B cell (primary cell): ENCODE measurements around the gene TGM6. TPM values are rescaled to one million over a fixed set of nuclear protein-coding genes. Genes with fewer than 3 reads are reported as not detected.

ENCODE experiments used
- ATAC-seq: fragments of 200-7000 bp; cut with Tn5 transposase; one replicate; pipeline ENCODE4 v1.10.0; 2021; ENCODE audit warnings: low read depth, mild to moderate bottlenecking, moderate number of reproducible peaks, moderate library complexity
- CTCF ChIA-PET: fragments of 350-600 bp; sonication (Branson Sonifier 250); formaldehyde crosslinking; loops from one replicate; lab custom pipeline; 2021; ENCODE audit warnings: antibody characterized with exemption, inconsistent platforms; lab: Charles Lee
- POLR2A ChIA-PET: fragments of 350-600 bp; sonication (Branson Sonifier 250); formaldehyde crosslinking; loops from one replicate; lab custom pipeline; 2021; ENCODE audit warnings: antibody characterized with exemption; lab: Charles Lee
- DNase-seq: peaks from one replicate; pipeline ENCODE4 v3.0.0; 2013
- H2AFZ ChIP-seq: 2 replicates; pipeline ENCODE4 v1.6.1; 2012; ENCODE audit warnings: mild to moderate bottlenecking, low read depth, low read length; ENCODE audit not compliant: insufficient read depth, poor library complexity, severe bottlenecking
- H3K27ac ChIP-seq, 2 donors: 1 replicate in 1 of 2; 2 replicates in 1 of 2; pipeline ENCODE4 v1.5.1; 2012 to 2013; ENCODE audit warnings: low read length in 2 of 2, mild to moderate bottlenecking in 2 of 2, moderate library complexity in 1 of 2
- H3K27me3 ChIP-seq, 4 experiments: fragments of 200-600 bp in 1 of 4; sonication (generic) in 1 of 4; replicated peaks in 1 of 4; 1 replicate in 2 of 4; 2 replicates in 2 of 4; pipeline versions ENCODE4 v1.6.1 to v1.7.0; 2013 to 2016; ENCODE audit warnings: low read length in 3 of 4, mild to moderate bottlenecking in 2 of 4, mixed read lengths in 1 of 4, moderate library complexity in 1 of 4; ENCODE audit not compliant: insufficient read depth in 4 of 4, control insufficient read depth in 3 of 4; ENCODE audit errors: control extremely low read depth in 1 of 4
- H3K36me3 ChIP-seq, 2 experiments: replicated peaks in 1 of 2; 1 replicate in 1 of 2; 2 replicates in 1 of 2; pipeline versions ENCODE4 v1.6.1 to v1.7.1; 2013; ENCODE audit warnings: low read length in 1 of 2; ENCODE audit not compliant: insufficient read depth in 2 of 2, control insufficient read depth in 1 of 2; ENCODE audit errors: control extremely low read depth in 1 of 2, extremely low read depth in 1 of 2
- H3K4me1 ChIP-seq, 2 donors: fragments of 200-600 bp in 1 of 2; sonication (generic) in 1 of 2; 1 replicate in 1 of 2; 2 replicates in 1 of 2; pipeline versions ENCODE4 v1.5.1 to v1.6.1; 2013 to 2017; ENCODE audit warnings: low read length in 2 of 2; ENCODE audit not compliant: control insufficient read depth in 2 of 2, insufficient read depth in 2 of 2
- H3K4me2 ChIP-seq: replicated peaks from 2 replicates; pipeline ENCODE3; 2012; ENCODE audit warnings: mild to moderate bottlenecking, low read depth, low read length; ENCODE audit not compliant: poor library complexity, severe bottlenecking
- H3K4me3 ChIP-seq, 5 experiments: fragments of 200-600 bp in 1 of 5; sonication (generic) in 1 of 5; 1 replicate in 3 of 5; 2 replicates in 2 of 5; pipeline versions ENCODE4 v1.5.1 to v1.7.0; 2011 to 2016; ENCODE audit warnings: low read length in 4 of 5, mild to moderate bottlenecking in 4 of 5, low read depth in 2 of 5, control low read depth in 1 of 5, moderate library complexity in 1 of 5; ENCODE audit not compliant: insufficient read depth in 1 of 5; ENCODE audit errors: control extremely low read depth in 1 of 5, extremely low read depth in 1 of 5
- H3K79me2 ChIP-seq: fragments of 200-600 bp; sonication (generic); one replicate; pipeline ENCODE4 v1.6.0; 2016; ENCODE audit warnings: low read length; ENCODE audit not compliant: control insufficient read depth, insufficient read depth
- H3K9ac ChIP-seq: fragments of 200-600 bp; sonication (generic); 2 replicates; pipeline ENCODE4 v1.6.1; 2017; ENCODE audit warnings: mild to moderate bottlenecking, low read length, moderate library complexity
- H3K9me3 ChIP-seq, 3 donors: one replicate each; pipeline versions ENCODE4 v1.6.1 to v1.7.1; 2013; ENCODE audit warnings: low read length in 2 of 3; ENCODE audit not compliant: control insufficient read depth in 2 of 3, insufficient read depth in 1 of 3; ENCODE audit errors: control extremely low read depth in 1 of 3
- H4K20me1 ChIP-seq: 2 replicates; pipeline ENCODE4 v1.6.0; 2012; ENCODE audit warnings: mild to moderate bottlenecking, low read length; ENCODE audit not compliant: insufficient read depth, control insufficient read depth, poor library complexity, severe bottlenecking
- H3K27ac Mint-ChIP-seq: one replicate; pipeline ENCODE4 v1.8.0; 2021; ENCODE audit warnings: mixed read lengths
- H3K27me3 Mint-ChIP-seq: one replicate; pipeline ENCODE4 v1.8.0; 2021; ENCODE audit warnings: mixed read lengths
- H3K4me1 Mint-ChIP-seq: one replicate; pipeline ENCODE4 v1.8.0; 2021; ENCODE audit warnings: mixed read lengths
- H3K4me3 Mint-ChIP-seq: one replicate; pipeline ENCODE4 v1.8.0; 2021; ENCODE audit warnings: mixed read lengths
- H3K9me3 Mint-ChIP-seq: one replicate; pipeline ENCODE4 v1.8.0; 2022; ENCODE audit warnings: mixed read lengths; ENCODE audit not compliant: insufficient read depth
- EZH2 ChIP-seq: IDR thresholded peaks from 2 replicates; pipeline ENCODE4 v1.6.1; 2012; ENCODE audit warnings: borderline replicate concordance, low read depth, mild to moderate bottlenecking, moderate library complexity, low read length; ENCODE audit not compliant: insufficient read depth, poor library complexity, severe bottlenecking
- WGBS: methylation state at CpG from one replicate; pipeline ENCODE4 v1.1.5; 2013; ENCODE audit warnings: missing lambda C conversion rate; ENCODE audit not compliant: insufficient coverage; 5-methylcytosine and 5-hydroxymethylcytosine counted together
- intact Hi-C: fragments of 100-400 bp; cut with micrococcal nuclease; formaldehyde crosslinking; loops from one replicate; pipeline ENCODE4 v1.10.0; 2022
- polyA plus RNA-seq: library from polyadenylated mRNA; depleted of rRNA; stranded (reverse); fragments of >200 nt; gene quantifications from 2 replicates; pipeline ENCODE4 v1.2.3, GENCODE V29; 2012
- total RNA-seq, 2 donors: library from RNA; stranded (reverse); fragments of 120-200 nt in 1 of 2; gene quantifications; 1 replicate in 1 of 2; 2 replicates in 1 of 2; pipeline versions ENCODE4 v1.2.3 to v1.2.4, GENCODE V29; 2013 to 2022
- TF ChIP-seq, protein P1 (sequence below): fragments of 200-600 bp; IDR thresholded peaks from one replicate; pipeline ENCODE4 v1.8.0; 2022; ENCODE audit warnings: antibody characterized with exemption, mild to moderate bottlenecking

TGM6 gene
- total and polyA plus RNA-seq, 2 donors (not counting 1 experiment from before 2014, with no cell fraction given): not detected

GRCh38 chr20:2467412-2467811 lies 86.7 kb downstream of the TGM6 start:
- intact Hi-C loops: no loop called here
- Histone ChIP-seq H3K36me3 (peaks cover 8 to 59% of the 10 kb centered on the region in 2 experiments), H3K4me3 (no peak overlapping the region), H2AFZ (no peak overlapping the region), H3K27ac (no peak overlapping the region), H3K9ac (no peak overlapping the region), H3K27me3 (no peaks in the 10 kb centered on the region), H3K4me1 (peaks cover 19 to 20% of the 10 kb centered on the region in 2 donors), H3K4me2 (no peak overlapping the region), H3K9me3 (no peaks in the 10 kb centered on the region), H3K79me2 (peaks cover 31% of the 10 kb centered on the region), H4K20me1 (peaks cover 75% of the 10 kb centered on the region)
- TF ChIP-seq, protein P1, sequence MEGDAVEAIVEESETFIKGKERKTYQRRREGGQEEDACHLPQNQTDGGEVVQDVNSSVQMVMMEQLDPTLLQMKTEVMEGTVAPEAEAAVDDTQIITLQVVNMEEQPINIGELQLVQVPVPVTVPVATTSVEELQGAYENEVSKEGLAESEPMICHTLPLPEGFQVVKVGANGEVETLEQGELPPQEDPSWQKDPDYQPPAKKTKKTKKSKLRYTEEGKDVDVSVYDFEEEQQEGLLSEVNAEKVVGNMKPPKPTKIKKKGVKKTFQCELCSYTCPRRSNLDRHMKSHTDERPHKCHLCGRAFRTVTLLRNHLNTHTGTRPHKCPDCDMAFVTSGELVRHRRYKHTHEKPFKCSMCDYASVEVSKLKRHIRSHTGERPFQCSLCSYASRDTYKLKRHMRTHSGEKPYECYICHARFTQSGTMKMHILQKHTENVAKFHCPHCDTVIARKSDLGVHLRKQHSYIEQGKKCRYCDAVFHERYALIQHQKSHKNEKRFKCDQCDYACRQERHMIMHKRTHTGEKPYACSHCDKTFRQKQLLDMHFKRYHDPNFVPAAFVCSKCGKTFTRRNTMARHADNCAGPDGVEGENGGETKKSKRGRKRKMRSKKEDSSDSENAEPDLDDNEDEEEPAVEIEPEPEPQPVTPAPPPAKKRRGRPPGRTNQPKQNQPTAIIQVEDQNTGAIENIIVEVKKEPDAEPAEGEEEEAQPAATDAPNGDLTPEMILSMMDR: no peak
- no peak for TF ChIP-seq EZH2
- ChIA-PET CTCF (interaction anchor here (1.0 to 1.7 kb wide), 4 partner anchors 11 to 260 kb away, joined by 4 to 6 read pairs (median 5); no protein-coding TSS in a partner anchor), POLR2A (no interaction called here)
- no peak for DNase-seq
- 98% methylated on average over 5 of the region's 5 CpGs for WGBS
- H3K4me1 Mint-ChIP-seq: peaks cover 39% of the 10 kb centered on the region
- H3K27me3 Mint-ChIP-seq: no peaks in the 10 kb centered on the region
- H3K9me3 Mint-ChIP-seq: no peaks in the 10 kb centered on the region
- no peak overlapping the region for H3K4me3 Mint-ChIP-seq
- H3K27ac Mint-ChIP-seq: no peak overlapping the region
- no peak for ATAC-seq

DNA sequence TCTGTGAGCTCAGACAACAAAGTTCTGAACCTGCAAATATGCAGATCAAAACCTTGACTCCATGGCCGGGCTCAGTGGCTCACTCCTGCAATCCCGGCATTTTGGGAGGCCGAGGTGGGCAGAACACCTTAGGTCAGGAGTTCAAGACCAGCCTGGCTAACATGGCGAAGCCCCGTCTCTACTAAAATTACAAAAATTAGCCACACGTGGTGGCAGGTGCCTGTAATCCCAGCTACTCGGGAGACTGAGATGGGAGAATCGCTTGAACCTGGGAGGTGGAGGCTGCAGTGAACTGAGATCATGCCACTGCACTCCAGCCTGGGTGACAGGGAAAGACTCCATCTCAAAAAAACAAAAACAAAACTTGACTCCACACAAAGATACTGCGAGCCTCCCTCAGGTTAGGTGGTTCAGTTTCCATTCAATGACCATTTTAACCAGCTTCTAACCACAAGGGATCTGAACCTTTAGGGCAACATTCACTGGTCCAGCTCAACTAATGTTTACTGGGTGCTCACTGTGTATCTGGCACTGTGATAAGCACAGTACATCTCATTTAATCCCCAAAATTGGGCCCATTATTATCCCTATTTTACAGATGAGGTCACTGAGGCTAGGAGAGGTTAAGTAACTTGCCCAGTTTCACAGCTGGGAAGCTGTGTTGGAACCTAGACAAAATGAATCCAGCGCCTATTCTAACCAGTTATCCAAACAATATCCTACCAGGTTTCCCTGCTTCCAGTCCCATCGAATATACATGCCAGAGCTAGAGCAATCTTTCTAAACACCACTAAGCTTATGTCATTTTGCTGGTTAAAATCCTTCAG lies 88.1 kb downstream of the TGM6 start:
- Histone ChIP-seq H3K27ac (peak overlapping the region in 1 of 2 donors; percentile 96), H3K27me3 (no peaks in the 10 kb centered on the region), H3K79me2 (peaks cover 31% of the 10 kb centered on the region), H2AFZ (no peak overlapping the region), H3K4me1 (peaks cover 19 to 20% of the 10 kb centered on the region in 2 donors), H3K4me3 (peak overlapping the region in 1 of 5 experiments; percentile 96), H3K9me3 (peaks cover 0 to 1% (median 0%) of the 10 kb centered on the region in 3 donors), H3K9ac (peak overlapping the region; percentile 92), H4K20me1 (peaks cover 62% of the 10 kb centered on the region), H3K36me3 (peaks cover 3 to 45% of the 10 kb centered on the region in 2 experiments), H3K4me2 (peak overlapping the region; percentile 91)
- WGBS: 84% methylated on average over 5 of the region's 11 CpGs
- ATAC-seq (no peak), DNase-seq (no peak)
- H3K27me3 Mint-ChIP-seq: no peaks in the 10 kb centered on the region
- no peak for TF ChIP-seq EZH2
- TF ChIP-seq, protein P1: no peak
- intact Hi-C loops: no loop called here
- peak overlapping the region; percentile 72 for H3K27ac Mint-ChIP-seq
- peaks cover 39% of the 10 kb centered on the region for H3K4me1 Mint-ChIP-seq
- ChIA-PET CTCF (interaction anchor here (0.6 to 1.7 kb wide), 5 partner anchors 13 to 275 kb away, joined by 3 to 5 read pairs (median 3); no protein-coding TSS in a partner anchor), POLR2A (interaction anchor here (0.9 to 1.2 kb wide), 2 partner anchors 8 to 40 kb away, joined by 3 read pairs; partner anchors contain the start of gene ZNF343)
- H3K4me3 Mint-ChIP-seq: peak overlapping the region; percentile 75
- H3K9me3 Mint-ChIP-seq: no peaks in the 10 kb centered on the region
